T-helper 22 cell (primary cell): ENCODE results near the gene KRTAP5-5.
"Not testable (repeated sequence)": the region's sequence is repeated elsewhere in the genome, so short reads cannot be mapped to it uniquely, and the experiment has no call there.

Experiments used
- DNase-seq: peaks from one replicate; pipeline ENCODE4 v3.0.0-alpha.2; 2020; ENCODE audit warnings: low read depth

KRTAP5-5 gene

DNA sequence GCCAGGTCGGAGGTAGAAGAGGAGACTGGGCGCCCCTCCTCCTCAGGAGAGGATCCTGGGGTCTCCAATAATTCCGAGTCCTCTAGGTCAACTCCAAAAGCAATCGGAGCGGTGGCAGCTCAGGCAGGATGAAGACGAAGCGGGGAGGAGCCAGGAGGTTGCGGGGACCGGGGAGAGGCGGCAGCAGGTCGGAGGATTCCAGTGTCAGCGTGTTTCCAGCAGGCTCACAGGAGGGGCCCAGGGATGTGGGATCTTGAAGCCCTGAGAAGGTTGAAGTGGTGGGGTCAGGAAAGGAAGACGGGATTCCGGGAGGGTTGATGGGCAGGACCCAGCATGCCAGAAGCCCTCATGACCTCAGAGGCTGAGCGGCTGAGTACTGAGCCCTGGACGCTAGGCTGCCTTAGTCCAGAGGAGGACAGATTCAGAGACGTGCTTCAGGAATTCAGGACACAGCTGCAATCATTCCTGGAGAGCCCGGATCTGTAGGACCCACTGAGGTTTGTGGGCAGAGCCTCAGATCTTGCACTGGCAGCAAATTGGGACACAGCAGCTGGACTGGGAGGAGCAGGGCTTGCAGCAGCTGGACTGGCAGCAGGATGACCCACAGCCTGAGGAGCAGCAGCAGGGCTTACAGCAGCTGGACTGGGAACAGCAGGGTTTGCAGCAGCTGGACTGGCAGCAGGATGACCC lies 22.3 kb upstream of the KRTAP5-5 start:
- DNase-seq: not testable (repeated sequence)

DNA sequence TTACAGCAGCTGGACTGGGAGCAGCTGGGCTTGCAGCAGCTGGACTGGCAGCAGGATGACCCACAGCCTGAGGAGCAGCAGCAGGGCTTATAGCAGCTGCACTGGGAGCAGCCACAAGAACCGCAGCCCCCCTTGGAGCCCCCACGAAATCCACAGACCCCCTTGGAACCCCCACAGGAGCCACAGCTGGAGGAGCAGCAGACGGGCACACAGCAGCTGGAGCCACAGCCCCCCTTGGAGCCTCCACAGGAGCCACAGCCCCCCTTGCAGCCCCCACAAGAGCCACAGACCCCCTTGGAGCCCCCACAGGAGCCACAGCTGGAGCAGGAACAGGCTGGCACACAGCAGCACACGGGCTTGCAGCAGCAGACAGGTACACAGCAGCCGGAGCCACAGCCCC lies 21.7 kb upstream of the KRTAP5-5 start:
- DNase-seq: not testable (repeated sequence)

DNA sequence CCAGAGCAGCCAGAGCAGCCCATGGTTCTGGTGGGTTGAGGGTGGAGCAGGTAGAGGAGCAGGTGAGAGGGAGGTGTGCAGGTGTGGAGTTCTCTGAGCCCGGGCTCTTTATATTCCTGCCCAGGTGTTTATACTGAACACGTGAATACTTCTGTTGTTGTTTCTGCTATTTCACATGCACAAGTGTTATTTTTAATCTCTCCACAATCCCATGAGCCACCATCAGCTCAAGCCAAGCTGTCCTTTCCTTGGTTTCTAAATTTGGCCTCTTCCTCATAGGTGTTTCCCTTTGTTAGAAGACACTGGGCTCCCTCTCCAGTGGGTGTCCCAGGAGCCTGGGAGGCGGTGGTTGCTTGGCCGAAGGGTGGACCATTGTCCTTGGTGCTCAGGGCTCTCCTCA lies 21.2 kb upstream of the KRTAP5-5 start, which contains the start of gene KRTAP5-3:
Gene KRTAP5-3 (minus strand): TSS at position 101 of the 400 bp plus-strand sequence. CDS start 78 bp downstream, at position 23.
- no peak for DNase-seq

DNA sequence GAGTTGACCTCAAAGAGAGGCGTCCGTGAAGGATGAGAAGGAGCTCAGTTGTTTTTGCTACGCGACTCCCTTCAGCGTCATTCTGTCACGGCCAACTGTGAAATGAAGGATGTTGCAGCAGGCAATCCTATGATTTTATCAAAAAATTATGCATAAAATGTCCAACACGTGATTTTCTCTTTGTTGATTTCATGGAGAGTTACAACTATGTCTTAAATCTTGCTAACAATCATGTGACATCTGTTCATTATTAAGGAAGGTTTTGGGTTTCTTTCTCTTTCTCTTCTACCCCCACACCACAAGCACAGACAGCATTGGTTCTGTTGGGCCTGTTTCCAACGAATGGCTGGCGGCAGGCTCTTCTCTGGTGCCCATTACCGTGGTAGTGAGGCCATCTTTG lies 11.3 kb upstream of the KRTAP5-5 start:
- DNase-seq: no peak

DNA sequence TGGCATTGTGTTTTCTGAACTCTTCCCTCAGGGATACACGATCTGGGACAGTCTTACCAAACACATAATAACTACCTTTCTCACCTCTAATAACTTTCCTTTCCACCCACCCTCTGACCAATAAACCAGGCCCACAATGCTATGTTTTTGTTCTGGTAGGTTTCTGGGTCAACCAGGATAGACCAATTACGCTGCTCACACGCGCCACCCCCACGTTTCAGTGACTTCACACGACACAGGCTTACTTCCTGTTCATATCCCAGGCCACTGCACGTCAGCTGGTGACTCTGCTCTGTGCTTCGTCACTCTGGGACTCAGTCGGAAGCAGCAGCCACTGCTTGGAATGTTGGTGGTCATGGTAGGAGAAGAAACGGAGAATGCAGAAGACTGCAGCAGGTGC lies 10.1 kb upstream of the KRTAP5-5 start:
- no peak for DNase-seq

DNA sequence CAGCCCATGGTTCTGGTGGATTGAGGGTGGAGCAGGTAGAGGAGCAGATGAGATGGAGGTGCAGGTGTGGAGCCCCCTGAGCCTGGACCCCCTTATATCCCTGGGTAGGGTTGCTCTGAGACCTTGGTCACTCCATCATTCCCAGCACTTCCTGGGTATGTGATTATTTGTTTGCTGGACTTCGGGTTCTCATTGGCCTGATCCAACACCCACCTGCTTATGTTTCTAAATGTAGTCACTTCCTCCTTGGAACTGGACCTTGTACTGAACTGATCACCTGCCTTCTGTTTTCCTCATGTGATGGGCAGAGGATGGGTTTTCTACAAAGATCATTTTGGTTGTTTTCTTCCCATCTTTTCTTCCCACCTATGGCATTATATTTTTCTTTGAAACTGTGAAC lies 7.5 kb upstream of the KRTAP5-5 start, which contains the start of gene KRTAP5-4:
Gene KRTAP5-4 (minus strand): TSS at position 53 of the 400 bp plus-strand sequence. CDS start 45 bp downstream, at position 8.
- no peak for DNase-seq

DNA sequence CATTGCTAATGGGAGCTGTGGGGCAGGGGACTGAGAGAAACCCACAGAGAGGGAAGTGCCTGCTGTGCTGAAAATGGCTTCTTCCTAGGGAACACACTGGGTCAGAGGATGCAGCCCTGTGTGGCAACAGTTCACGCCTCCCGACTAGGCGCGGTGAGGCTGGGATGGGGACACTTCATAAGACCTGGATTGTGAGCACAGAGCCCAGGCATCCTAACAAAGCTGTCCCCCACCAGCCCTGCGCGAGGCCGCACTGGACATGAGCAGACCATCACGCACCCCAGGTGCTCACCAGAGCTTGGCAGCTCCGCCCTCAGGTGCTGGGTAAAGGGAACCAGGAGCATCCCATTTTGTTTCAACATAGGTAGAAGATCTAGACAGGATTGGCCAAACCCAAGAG lies 5.9 kb upstream of the KRTAP5-5 start:
- DNase-seq: no peak

DNA sequence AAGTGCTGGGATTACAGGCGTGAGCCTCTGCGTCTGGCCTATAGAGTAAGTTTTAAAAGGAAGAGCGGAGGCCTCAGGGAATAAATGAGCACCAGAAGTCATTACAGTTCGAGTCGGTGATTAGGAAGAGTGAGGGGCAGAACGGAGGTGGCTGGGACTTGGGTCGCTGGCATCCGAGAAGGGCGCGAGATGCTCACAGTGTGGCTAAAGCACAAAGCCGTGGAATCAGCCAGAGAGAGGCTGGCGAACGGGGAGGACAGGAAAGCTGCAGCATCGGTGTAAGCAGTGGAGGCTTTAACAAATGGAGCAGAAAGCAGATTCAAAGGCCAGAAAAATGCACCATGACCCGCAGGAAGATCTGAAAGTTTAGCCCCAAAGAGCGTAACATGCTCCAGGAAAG lies 5.0 kb upstream of the KRTAP5-5 start:
- no peak for DNase-seq

DNA sequence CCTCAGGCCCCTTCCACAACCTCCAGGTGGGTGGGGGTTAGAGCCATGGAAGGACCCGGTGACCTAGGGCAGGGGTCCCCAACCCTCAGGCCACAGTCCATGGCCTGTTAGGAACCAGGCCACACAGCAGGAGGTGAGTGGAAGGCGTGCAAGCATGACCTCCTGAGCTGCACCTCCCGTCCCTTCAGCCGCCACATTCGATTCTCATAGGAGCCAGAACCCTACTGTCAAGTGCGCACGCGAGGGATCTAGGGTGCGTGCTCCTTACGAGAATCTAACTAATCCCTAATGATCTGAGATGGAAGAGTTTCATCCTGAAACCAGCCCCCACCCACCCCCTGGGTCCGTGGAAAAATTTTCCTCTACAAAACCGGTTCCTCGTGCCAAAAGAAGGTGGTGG lies 4.0 kb upstream of the KRTAP5-5 start:
- DNase-seq: no peak

DNA sequence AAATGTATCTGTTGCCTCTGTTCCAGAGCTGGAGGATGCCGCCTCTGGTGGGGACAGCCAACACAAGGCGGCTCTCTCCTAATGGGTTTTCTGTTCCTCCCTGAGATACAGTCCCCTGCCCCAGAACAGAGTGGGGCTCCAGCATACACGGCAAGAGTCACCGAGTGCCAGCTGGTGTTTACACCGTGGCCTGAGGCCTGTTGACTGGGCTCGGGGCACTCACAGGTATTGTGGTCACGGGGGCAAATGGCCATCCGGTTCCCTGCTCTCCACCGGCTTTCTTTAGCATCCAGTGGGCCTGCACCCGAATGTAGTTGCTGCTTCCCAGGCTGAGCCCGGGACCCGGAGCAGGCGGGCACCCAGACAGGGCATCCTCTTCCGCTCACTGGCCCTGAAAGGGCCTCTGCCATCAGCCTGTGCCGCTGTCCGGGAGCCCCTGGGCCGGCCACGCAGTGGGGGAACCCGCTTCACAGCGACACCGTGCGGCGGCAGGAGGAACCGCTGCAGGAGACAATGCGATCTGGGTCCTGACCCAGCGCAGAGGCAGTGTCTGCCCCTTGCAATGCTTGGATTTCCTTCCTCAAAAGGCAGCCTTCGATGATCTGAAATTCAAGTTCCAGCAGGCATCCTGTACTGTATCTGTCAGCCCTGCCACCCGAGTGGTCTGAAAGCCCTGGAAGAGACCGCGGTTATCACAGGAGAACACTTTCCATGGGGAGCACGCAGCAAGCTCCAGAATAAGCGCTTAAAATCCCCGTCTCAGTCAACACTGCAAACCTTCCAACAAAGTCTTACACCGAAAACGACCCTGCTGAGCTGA lies 859 bp upstream of the KRTAP5-5 start:
- peak; percentile 18 for DNase-seq

DNA sequence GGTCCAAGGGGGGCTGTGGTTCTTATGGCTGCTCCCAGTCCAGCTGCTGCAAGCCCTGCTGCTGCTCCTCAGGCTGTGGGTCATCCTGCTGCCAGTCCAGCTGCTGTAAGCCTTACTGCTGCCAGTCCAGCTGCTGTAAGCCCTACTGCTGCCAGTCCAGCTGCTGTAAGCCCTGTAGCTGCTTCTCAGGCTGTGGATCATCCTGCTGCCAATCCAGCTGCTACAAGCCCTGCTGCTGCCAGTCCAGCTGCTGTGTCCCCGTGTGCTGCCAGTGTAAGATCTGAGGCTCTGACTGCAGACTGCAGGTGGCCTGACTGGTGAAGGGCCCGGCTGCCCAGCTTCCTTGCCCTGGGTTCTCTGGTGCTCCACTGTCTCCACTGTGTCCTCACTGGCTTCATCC lies 696 bp downstream of the KRTAP5-5 start:
- DNase-seq: no peak

DNA sequence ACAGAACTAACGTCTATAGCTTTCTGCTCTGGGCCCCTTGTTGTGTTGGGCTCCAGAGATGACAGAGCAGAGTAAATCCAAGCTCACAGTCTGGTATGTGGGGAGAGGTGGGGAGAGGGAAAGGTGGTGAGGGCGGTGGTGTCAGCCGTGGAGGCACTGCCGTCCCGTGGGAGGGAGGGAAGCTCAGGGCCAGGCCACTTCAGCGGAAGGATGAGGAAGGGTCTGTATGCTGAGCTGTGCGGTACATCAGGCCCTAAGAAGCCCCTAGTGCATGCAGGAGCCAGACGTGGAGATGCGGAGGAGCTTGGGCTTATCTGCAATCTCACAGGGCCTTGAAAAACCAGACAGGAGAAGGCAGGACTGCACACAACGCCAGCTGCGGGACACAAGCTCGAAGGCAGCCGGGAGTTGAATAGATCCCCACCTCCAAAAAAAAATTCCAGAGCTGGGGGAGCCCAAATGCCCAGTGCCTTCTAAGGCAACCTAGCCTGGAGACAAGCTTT lies 1.5 kb downstream of the KRTAP5-5 start:
- no peak for DNase-seq

DNA sequence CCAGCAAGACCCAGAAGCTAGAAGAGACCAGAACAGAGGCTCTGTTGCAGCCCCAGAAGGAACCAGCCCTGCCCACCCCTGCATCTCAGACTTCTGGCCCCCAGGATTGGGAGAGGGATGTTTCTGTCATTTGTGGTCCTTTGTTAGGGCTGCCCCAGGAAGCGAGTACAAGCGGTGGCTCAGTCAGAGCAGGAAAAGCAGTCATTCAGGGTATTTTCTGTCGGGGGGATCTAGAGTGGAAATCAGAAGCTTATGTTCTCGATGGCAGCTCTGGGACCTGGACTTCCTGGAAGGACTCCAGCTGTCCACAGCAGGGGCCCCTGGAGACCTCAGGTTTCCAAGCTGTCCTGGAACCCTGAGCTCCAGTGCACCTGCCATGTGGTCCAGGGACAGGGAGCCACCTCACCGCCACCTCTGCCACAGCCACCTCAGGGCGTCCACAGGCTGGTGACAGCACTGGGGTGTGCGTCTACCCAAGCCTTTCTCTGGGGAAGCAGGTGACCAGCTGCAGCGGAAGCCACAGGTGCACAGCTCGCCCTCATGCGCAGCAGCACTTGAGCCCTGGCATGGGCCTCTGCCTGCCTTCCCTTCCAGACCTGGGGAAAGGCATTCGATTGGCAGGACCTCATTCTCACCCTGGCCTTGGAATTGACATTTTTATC lies 2.6 kb downstream of the KRTAP5-5 start:
- DNase-seq: no peak

DNA sequence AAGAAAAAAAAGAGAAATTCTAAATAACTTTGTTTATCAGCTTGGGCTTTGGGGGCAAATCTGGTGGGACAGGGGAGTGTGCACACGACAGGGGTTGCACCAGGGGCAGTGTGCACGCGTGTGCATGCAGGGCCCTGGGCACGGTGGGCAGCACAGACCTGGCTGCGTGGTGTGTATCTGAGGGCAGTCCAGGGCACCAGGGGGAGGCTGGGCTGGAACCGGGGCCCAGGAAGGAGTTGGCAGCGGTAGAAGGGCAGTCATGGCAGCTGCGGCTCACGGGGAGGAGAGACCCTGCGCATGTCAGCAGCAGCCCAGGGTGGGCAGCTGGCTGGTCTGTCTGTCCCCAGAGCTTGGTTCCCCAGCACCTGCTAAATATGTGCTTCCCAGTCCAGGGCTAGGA lies 4.3 kb downstream of the KRTAP5-5 start:
- DNase-seq: no peak

DNA sequence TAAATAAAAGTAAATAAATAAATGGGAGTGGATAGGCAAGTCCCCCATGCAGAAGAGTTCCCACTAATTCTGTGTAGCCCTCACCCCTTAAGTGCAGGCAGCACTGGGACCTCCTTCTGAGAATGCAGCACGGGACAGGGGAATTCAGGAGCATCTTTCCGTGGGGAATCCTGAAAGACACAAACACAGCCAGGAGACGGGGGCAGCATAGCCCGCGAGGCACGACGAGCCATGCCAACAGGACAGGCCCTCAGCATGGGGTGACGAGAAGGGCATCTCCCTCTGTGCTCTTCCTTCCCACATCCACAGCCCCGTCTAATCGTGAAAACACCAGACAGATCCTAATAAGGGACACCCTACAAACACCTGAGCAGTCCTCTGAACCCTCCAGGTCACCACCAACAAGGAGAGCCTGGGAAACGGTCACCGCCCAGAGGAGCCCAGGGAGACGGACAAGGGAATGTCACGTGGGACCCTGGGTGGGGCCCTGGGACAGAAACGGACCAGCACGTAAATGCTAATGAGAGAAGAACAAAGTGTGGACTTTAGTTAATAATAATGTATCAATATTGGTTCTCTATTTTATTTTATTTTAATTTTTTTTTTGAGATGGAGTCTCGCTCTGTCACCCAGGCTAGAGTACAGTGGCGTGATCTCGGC lies 6.8 kb downstream of the KRTAP5-5 start:
- DNase-seq: no peak

DNA sequence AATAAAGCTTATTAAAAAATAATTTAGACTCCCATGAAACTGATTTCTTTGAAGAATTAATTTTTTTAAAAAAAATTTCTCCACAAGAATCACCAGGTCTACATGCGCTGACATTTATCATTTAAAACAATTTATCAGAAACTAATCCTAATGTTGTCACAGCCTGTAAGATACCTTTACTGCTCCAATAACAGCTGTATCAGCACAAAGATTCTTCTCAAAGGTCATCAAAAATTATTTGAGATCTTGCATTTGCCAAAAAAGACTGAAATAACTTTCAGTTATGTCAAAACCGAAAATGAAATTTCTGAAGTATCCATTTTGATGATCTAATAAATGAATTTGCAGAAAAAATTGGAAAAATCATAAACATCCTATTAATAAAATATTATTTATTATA lies 8.1 kb downstream of the KRTAP5-5 start:
- no peak for DNase-seq

DNA sequence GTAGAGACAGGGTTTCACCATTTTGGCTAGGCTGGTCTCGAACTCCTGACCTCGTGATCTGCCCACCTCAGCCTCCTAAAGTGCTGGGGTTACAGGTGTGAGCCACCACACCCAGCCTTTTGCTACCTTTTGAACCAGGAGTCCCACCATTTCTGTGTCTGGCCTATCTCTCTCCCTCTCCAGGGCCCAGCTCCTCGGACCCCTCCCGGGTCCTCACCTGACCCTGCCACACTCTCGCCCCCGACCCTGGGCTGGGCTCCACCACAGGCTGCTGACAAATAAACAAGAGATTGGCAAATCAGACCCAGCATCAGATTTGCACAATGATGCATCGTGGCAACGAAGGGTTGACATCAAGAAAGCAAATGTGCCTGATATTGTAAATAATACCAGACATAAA lies 8.8 kb downstream of the KRTAP5-5 start:
- no peak for DNase-seq

DNA sequence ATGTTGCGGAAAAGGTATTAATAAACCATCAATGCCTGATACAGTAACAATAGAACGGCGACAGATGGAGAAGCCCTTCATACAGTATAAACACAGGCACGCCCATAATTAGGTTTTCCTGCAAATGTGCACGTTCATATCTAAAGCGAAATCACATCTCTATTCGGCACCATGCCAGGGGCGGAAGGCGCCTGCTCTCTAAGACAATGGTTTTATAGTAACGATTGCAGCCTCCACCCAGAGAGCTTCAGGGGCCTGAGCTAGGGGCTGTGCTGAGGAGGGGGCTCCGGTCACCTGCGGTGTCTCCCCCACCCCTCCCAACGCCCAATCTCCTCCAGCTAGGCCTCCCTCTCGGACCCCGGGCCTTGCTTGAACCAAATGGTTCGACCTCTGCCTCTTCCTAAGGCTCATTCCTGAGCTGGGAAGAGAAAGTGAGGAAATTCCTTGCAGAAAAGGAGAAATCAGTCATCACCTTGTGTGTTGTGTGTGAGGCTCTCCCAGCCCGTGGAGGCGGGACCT lies 9.6 kb downstream of the KRTAP5-5 start:
- DNase-seq: no peak

DNA sequence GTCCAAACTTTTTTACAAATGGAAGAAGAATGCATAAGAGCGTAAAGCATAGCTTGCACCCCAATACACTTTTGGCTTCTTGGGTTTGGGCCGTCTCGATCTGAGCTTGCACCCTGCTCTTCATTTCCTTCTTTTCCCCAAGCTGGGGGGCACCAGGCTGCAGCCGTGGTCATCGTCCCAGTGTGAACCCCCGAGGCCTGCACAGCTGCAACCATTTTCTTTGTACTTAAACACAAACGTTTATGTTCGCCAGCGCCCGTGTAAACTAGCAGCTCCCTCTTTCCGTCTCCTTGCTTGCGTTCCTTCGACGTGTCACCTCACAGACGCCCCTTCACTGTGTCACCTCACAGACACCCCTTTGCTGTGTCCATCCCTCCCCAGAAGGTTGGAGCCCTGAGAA lies 10.1 kb downstream of the KRTAP5-5 start:
- no peak for DNase-seq

DNA sequence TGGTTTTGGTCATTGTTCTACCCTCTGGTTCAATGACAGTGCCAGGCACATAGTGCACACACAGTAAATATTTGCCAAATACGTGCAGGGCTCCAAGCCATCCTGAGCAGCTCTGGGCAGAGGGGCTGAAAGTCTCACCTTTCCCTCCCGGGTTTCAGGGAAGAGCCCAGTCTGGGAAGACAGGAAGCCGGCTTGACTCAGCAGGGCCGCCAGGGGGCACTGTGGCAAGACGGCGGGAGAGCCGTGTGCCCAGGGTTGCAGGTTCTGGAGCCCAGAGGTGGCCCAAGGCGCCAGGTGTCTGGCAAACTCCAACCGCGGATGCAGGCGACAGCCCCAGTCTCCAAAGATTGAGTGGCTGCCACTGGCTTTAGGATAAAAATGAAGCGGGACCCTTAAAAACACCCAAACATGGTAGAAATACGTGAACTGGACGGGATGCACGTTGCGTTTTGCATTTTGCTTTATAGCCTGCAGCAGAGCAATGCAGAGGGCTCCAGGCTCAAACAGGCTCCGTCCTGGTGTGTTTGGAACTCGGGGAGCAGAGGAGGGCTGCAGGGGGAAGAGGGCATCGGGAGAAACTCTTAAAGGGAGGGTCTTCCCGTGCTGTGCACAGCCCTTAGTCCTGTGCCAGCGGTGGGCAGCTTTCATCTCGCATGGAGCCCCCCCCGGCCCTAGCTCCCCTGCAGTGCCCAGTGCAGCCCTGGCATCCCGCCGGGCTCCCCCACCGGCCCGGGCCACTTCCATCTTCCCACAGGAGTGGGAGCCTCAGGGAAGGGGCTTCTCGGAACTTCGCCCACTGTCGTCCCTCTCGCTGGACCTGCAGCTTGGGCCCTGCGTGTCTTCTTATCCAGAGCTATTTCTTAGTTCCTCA lies 10.7 kb downstream of the KRTAP5-5 start:
- DNase-seq: no peak

DNA sequence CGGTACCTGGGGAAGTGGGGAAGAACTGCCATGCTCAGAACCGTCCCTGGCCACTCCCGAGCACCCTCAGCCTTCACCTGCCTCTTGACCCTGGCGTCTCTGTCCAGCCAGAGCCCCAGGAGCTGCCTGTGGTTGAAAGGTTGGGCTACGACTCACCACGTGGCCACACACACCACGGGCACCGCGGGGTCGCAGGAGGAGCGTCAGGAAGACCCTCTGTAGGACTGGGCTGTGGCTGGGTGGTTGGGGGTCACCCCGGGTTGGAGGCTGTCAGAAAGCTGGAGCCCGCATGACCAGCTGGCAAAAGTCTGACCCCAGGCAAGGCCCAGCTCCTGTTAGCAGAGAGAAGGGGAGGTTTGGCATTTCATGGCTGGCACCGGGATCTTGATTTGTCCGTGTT lies 11.5 kb downstream of the KRTAP5-5 start:
- no peak for DNase-seq
